ENCODE data around the gene PIR. TPM values are rescaled to one million over a fixed set of nuclear protein-coding genes. Genes with fewer than 3 reads are reported as not detected.

Gene PIR
- total and polyA plus RNA-seq, 2 experiments from 2014 or later, result 14.3 to 18.6 TPM

- H3K4me3 ChIP-seq, result no peak overlapping the region
- H3K27ac ChIP-seq, result no peak overlapping the region
- H3K79me2 ChIP-seq, result no peaks in the 10 kb centered on the region
- no peaks in the 10 kb centered on the region for H3K36me3 ChIP-seq (replicated peaks; ENCODE audit: insufficient read depth, low read depth)
- H3K27me3 ChIP-seq, result no peaks in the 10 kb centered on the region
- H4K20me1 ChIP-seq (ENCODE audit: insufficient read depth, poor library complexity, severe bottlenecking), result no peaks in the 10 kb centered on the region
- no peak overlapping the region for H2AFZ ChIP-seq
- no peak for DNase-seq (ENCODE audit: low spot score)
- H3K9me2 ChIP-seq (replicated peaks; ENCODE audit: insufficient read depth), result no peaks in the 10 kb centered on the region
- no peaks in the 10 kb centered on the region for H3K4me1 ChIP-seq (ENCODE audit: insufficient read depth)
- no peak overlapping the region for H3K4me2 ChIP-seq
- H3K9me3 ChIP-seq (ENCODE audit: low read depth), result no peaks in the 10 kb centered on the region
- TF ChIP-seq, protein P1, sequence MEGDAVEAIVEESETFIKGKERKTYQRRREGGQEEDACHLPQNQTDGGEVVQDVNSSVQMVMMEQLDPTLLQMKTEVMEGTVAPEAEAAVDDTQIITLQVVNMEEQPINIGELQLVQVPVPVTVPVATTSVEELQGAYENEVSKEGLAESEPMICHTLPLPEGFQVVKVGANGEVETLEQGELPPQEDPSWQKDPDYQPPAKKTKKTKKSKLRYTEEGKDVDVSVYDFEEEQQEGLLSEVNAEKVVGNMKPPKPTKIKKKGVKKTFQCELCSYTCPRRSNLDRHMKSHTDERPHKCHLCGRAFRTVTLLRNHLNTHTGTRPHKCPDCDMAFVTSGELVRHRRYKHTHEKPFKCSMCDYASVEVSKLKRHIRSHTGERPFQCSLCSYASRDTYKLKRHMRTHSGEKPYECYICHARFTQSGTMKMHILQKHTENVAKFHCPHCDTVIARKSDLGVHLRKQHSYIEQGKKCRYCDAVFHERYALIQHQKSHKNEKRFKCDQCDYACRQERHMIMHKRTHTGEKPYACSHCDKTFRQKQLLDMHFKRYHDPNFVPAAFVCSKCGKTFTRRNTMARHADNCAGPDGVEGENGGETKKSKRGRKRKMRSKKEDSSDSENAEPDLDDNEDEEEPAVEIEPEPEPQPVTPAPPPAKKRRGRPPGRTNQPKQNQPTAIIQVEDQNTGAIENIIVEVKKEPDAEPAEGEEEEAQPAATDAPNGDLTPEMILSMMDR (IDR thresholded peaks at IDR 0.05; ENCODE audit: poor library complexity), result no peak
- TF ChIP-seq EZH2phosphoT487 (IDR thresholded peaks at IDR 0.05; ENCODE audit: low read depth, severe bottlenecking, unreplicated experiment), result no peak
- TF ChIP-seq EZH2 (IDR thresholded peaks at IDR 0.05; ENCODE audit: borderline replicate concordance), result no peak
Measured at GRCh38 chrX:15398874-15399273, 94.3 kb downstream of the PIR start.

- H3K9me3 ChIP-seq (ENCODE audit: low read depth), result no peaks in the 10 kb centered on the region
- WGBS (ENCODE audit: low lambda C conversion rate, missing lambda C conversion rate), result 94% methylated on average over 2 of the region's 2 CpGs
- no peak overlapping the region for H3K27ac ChIP-seq
- no peaks in the 10 kb centered on the region for H3K79me2 ChIP-seq
- H3K4me2 ChIP-seq, result no peak overlapping the region
- no peaks in the 10 kb centered on the region for H3K4me1 ChIP-seq (ENCODE audit: insufficient read depth)
- TF ChIP-seq, protein P1 (IDR thresholded peaks at IDR 0.05; ENCODE audit: poor library complexity), result no peak
- TF ChIP-seq EZH2 (IDR thresholded peaks at IDR 0.05; ENCODE audit: borderline replicate concordance), result no peak
- TF ChIP-seq EZH2phosphoT487 (IDR thresholded peaks at IDR 0.05; ENCODE audit: low read depth, severe bottlenecking, unreplicated experiment), result no peak
- H2AFZ ChIP-seq, result no peak overlapping the region
- no peak for DNase-seq (ENCODE audit: low spot score)
- no peak overlapping the region for H3K4me3 ChIP-seq
- H3K27me3 ChIP-seq, result no peaks in the 10 kb centered on the region
- H4K20me1 ChIP-seq (ENCODE audit: insufficient read depth, poor library complexity, severe bottlenecking), result no peaks in the 10 kb centered on the region
- no peaks in the 10 kb centered on the region for H3K36me3 ChIP-seq (replicated peaks; ENCODE audit: insufficient read depth, low read depth)
- H3K9me2 ChIP-seq (replicated peaks; ENCODE audit: insufficient read depth), result no peaks in the 10 kb centered on the region
Measured at GRCh38 chrX:15395789-15396188, 97.3 kb downstream of the PIR start.

DNA sequence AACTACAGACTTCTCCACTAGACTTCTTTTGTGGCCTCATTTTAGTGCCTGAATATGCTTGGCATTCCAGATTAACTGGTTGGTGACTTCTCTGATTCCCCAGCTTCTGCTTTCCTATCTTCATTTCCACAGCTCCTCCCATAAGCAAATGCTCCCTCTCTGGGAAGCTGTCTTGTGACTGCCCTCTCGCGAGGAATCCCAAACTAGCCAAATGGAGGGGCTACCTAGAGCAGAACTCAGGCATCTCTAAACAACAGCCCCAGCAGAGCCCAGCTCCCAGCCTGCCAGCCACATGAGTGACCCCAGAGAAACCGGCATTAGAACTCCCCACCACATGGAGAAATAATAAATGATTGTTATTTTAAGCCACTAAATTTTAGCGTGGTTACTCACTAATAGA lies 101.3 kb downstream of the PIR start:
- H2AFZ ChIP-seq, result no peak overlapping the region

More for the DNA sequence above, 101.3 kb downstream of the PIR start:
- 78% methylated on average over 4 of the region's 4 CpGs for WGBS (ENCODE audit: low lambda C conversion rate, missing lambda C conversion rate)
- Histone ChIP-seq H3K27me3 (no peaks in the 10 kb centered on the region), H3K4me2 (no peak overlapping the region), H3K4me3 (no peak overlapping the region), H3K79me2 (no peaks in the 10 kb centered on the region), H3K9me2 (replicated peaks; ENCODE audit: insufficient read depth) (no peaks in the 10 kb centered on the region), H3K27ac (no peak overlapping the region), H3K4me1 (ENCODE audit: insufficient read depth) (no peaks in the 10 kb centered on the region), H3K36me3 (replicated peaks; ENCODE audit: insufficient read depth, low read depth) (no peaks in the 10 kb centered on the region), H3K9me3 (ENCODE audit: low read depth) (no peaks in the 10 kb centered on the region), H4K20me1 (ENCODE audit: insufficient read depth, poor library complexity, severe bottlenecking) (no peaks in the 10 kb centered on the region)
- DNase-seq (ENCODE audit: low spot score), result no peak
- TF ChIP-seq EZH2phosphoT487 (IDR thresholded peaks at IDR 0.05; ENCODE audit: low read depth, severe bottlenecking, unreplicated experiment) (no peak), EZH2 (IDR thresholded peaks at IDR 0.05; ENCODE audit: borderline replicate concordance) (no peak)
- TF ChIP-seq, protein P1 (IDR thresholded peaks at IDR 0.05; ENCODE audit: poor library complexity), result no peak

Data from hepatocyte (in vitro differentiated cells).